ENCODE measurements around the gene TMEM178B.

Gene TMEM178B

DNA sequence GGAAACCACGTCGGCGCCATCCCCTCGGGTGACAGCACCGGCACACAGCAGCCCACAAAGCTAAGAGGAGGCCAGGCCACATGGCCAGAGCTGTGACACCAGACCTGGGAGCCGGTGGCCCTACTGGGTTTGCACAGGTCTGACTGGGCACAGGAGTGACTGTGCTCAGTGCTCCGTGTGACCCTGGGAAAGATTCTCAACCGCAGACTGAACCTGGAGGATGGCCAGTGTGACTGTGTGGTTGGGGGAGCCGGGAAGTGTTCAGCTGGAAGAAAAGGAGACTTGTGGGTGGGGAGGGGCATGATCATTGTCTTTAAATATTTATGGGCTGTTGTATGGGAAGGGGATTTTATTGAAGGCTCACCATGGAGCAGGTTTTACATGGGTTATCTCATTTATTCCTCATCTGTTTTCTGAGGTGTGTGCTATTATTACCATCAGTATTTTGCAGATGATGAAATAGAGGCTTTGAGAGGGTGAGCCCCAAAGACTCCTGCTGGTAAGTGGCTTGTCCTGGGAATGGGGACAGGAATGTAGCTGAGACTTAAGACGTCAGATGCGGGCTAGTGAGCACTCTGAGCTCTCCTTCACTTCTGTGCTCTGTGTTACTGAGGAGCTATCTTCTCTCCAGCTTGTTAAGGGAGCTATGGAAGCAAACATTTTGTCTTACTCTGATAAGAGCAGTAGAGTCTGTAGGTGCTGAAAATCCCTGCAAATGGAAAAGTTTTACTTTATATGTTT, 127.5 kb downstream of the TMEM178B start:
- no peak for DNase-seq
- in situ Hi-C loops (cut with HindIII; ENCODE audit: low pct_ligation_motif_present, low pct_unique_long_range_greater_than_20kb, low sequenced_read_pairs), result no loop called here

DNA sequence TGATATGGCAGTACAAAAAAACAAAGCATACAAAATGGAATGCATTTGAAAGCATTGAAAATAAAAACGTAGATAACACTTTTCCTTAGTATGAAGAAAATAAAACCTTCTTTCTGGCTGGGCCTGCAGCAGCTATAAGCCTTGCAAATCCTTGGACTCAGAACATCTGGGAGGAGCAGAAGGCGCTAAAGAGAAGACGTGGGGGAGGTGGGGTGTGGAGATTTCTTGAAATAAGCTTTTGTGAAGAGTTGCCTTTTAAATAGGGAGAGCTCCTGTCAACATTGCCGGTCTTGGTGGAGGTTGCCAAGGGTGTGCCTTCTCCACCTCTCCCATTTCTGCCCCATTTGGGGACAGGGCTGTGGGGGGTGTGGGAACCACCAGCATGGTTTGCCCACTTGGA, 128.7 kb downstream of the TMEM178B start:
- in situ Hi-C loops (cut with HindIII; ENCODE audit: low pct_ligation_motif_present, low pct_unique_long_range_greater_than_20kb, low sequenced_read_pairs), result no loop called here
- DNase-seq, result no peak

DNA sequence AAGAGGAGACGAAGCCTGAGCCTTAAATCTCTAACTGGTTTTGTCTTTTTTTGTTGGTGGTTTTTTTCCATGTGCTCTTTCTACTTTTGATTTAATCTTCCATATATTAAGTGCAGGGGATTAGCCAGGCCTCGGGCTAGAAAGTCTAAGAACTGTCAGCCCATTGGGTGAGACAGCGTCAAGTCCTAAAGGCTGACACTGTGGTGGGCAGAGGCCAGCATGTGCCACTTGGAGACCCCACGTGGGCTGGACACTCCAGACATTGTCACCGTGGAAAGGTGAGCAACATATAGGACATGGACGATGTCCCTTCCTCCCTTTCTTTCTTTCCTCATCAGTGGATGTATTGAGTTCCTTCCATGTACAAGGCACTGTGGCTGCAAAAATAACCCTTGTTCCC, 129.3 kb downstream of the TMEM178B start:
- no peak for DNase-seq
- in situ Hi-C loops (cut with HindIII; ENCODE audit: low pct_ligation_motif_present, low pct_unique_long_range_greater_than_20kb, low sequenced_read_pairs), result no loop called here

DNA sequence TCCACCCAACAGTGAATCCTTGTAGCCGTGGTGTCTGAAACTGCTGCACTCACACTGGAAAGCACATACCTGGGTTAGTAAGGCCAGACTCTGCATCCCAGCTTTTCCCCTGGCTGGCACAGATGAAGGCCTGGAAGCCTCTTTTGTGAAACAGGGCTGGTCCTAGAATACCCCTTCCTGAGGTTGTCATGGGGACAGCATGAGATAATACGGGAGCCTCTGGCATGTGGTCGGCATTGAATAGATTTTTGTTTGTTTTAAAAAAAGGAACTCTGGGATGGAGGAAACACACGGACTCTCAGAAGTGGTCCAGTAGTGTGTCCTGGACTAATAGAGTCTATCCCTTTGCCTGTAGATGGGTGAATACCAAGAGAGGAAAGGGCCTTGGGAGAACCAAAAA, 129.7 kb downstream of the TMEM178B start:
- no peak for DNase-seq
- in situ Hi-C loops (cut with HindIII; ENCODE audit: low pct_ligation_motif_present, low pct_unique_long_range_greater_than_20kb, low sequenced_read_pairs), result no loop called here

DNA sequence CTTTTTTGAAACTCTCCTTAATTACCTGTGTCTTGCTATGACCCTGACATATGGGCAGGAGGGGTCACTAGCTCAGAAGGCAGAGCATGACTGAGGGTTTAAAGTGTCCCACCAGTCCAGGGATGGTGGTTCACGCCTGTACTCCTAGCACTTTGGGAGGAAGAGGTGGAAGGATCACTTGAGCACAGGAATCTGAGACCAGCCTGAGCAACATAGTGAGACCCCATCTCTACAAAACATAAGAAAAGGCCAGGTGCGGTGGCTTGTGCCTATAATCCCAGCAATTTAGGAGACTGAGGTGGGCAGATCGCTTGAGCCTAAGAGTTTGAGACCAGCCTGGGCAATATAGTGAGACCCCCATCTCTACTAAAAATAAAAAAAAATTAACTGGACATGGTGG, 133.8 kb downstream of the TMEM178B start:
- DNase-seq, result no peak
- in situ Hi-C loops (cut with HindIII; ENCODE audit: low pct_ligation_motif_present, low pct_unique_long_range_greater_than_20kb, low sequenced_read_pairs), result no loop called here

DNA sequence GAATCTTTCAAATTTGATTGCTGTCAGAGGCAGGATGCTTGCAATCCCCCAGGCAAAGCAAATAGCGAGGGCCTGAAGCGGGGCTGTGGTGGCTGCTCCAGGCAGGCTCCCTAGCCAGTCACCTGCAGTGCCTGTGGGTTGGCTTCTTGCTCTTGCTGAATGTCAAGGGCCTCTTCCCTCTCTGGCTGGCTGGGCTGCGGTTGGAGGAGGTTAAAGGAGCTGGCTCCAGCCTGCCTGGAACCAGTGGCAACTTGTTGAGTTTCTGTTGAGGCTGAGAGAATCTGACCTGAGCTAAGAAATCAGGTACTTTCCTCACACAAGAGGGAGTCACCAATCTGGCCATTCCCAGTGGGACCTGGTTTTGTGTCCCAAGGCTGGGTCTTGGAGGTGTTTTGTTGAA, 134.7 kb downstream of the TMEM178B start:
- in situ Hi-C loops (cut with HindIII; ENCODE audit: low pct_ligation_motif_present, low pct_unique_long_range_greater_than_20kb, low sequenced_read_pairs), result no loop called here
- DNase-seq, result no peak

DNA sequence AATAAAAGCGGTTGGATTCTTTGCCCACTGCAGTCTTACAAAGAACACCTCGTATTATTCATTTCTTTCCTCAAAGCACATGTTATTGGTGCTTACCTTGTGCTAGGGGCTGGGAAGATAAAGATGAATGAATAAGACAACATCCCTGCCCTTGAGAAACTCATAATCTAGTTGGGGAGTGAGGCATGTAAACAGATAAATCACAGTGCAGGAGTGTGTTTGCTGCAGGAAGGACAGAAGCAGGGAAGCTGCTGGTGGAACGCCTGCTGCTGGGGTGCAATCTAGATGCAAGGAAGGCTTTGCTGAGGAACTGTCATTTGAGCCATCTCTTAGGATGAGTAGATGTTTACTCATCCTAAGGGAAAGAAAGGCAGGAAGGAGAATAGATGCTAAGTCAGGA, 135.6 kb downstream of the TMEM178B start:
- DNase-seq, result no peak
- in situ Hi-C loops (cut with HindIII; ENCODE audit: low pct_ligation_motif_present, low pct_unique_long_range_greater_than_20kb, low sequenced_read_pairs), result no loop called here

DNA sequence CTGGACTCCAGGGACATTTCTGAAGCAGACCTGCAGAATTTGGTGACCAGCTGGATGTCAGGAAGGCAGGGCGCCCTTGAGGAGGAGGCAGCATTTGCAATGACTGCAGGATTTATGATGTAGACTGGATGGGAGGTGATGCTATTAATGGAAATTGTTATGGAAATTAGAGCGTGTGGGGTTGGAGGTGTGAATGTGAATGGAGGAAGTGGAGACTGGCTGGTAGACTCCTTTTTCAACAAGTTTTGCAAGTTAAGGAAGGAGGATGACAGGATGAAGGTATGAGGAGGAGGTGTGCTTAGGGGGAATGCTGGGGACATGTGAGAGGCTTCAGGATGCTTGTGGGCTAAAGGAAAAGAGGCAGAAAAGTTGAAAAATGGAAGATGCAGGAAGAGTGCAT, 137.0 kb downstream of the TMEM178B start:
- DNase-seq, result no peak
- in situ Hi-C loops (cut with HindIII; ENCODE audit: low pct_ligation_motif_present, low pct_unique_long_range_greater_than_20kb, low sequenced_read_pairs), result no loop called here

DNA sequence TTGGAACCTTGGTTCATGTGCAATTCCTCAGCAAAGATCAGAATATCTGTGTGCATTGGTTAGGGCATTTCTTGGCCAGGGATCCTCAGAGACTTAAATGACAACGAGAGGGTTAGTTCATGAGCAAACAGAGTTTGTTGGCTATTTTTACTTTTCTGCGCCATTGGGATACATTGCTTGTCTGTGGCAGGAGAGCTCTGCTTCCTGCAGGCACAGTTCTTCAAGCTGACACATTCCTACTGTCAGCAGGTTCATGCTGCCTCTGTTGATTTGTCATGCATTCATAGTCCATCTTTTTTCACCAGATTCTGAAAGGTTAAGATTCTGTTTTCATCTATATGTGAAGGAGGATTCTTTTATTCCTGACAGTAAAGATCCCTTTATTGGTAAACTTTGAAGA, 139.4 kb downstream of the TMEM178B start:
- in situ Hi-C loops (cut with HindIII; ENCODE audit: low pct_ligation_motif_present, low pct_unique_long_range_greater_than_20kb, low sequenced_read_pairs), result no loop called here
- no peak for DNase-seq

DNA sequence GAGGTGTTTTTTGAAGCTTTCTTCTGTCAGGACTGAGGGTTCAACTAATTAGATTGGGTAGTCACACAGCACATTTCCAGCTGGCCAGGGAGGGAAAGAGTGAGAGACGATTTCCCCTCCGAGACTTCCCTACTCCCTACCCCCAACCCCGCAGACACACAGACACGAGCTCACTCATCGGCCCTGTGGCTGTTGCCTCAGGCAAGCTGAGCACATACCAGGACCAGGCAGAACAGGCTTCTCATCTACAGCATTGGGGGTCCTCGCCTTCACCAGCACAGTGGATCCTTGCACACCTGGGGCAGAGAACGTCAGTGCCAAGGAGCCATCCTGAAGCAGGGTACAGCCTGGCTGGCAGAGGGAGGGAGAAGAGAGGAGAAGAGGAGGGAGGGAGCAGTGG, 144.1 kb downstream of the TMEM178B start:
- in situ Hi-C loops (cut with HindIII; ENCODE audit: low pct_ligation_motif_present, low pct_unique_long_range_greater_than_20kb, low sequenced_read_pairs), result no loop called here
- no peak for DNase-seq

DNA sequence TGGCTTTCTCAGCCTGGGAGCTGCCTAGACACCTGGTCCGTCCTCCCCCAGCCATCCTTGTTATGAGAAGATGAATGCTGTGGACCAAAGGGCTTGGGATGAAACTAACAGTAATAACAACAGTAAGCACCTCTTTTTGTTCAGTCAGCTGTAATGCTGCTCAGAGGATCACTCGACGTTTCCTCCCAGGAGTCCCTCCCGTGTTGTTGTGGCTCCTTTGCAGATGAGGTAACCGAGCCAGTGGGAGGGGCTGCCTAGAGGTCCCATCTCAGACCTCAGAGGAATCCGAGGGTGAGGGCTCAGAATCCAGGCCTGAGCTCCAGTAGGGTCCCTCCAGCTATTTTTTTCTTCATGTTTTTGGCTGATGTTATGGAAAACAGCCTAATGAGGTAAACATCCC, 145.1 kb downstream of the TMEM178B start:
- in situ Hi-C loops (cut with HindIII; ENCODE audit: low pct_ligation_motif_present, low pct_unique_long_range_greater_than_20kb, low sequenced_read_pairs), result no loop called here
- DNase-seq, result no peak

DNA sequence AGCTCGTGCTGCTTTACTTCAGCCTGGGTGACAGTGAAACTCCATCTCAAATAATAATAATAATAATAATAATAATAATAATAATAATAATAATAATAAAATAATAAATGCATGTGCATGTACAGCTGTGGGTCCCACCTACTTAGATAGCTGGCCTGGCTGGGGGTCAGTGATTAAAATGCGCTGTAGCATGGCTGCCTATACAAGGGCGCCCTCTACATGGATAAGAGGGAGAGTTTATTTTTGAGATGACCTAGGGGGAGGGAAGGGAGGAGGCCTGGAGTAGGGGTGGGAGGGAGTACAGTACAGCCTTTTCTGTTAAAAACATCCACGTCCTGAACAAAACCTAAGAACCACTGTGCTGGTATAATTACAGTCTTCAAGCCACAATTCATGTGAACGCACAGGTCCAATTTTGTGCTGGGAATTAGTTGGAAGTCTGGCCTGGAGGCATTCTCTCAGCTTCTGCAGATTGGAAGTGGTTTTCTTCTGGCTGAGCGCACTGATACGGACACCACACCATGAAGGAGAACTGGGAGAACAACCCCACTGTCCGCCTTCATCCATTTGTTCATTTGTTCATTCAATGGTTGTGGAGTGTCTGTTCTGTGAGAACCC, 146.5 kb downstream of the TMEM178B start:
- peak; percentile 64 for DNase-seq
- in situ Hi-C loops (cut with HindIII; ENCODE audit: low pct_ligation_motif_present, low pct_unique_long_range_greater_than_20kb, low sequenced_read_pairs), result no loop called here

DNA sequence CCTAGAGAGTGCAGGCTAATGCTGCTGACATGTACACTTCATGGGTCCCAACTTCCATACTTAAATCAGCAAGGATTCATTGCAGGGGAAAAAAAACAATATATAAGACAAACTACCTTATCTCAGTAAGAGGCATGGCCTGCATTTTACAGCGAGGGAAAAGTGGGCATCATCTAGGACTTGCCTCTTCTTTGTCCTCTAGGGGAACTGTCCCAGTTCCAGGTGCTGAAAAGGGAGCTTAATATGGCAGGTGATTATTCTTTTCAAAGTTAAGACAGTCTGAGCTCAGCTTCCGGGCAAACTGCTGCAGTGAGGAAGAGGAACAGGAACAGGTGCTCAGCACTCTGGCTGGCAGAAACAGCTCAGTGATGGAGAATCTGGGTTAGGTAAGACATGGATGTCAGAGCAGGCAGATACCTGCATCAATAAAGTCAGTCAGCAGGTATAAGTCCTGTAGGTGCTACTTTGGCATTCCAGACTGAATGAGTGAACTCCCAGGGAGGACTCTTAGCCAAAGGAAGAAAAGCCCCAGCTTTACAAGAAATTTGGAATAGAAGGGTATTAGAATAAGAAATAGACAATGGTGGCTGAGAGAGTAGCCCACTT, 147.2 kb downstream of the TMEM178B start:
- peak; percentile 35 for DNase-seq
- in situ Hi-C loops (cut with HindIII; ENCODE audit: low pct_ligation_motif_present, low pct_unique_long_range_greater_than_20kb, low sequenced_read_pairs), result no loop called here

DNA sequence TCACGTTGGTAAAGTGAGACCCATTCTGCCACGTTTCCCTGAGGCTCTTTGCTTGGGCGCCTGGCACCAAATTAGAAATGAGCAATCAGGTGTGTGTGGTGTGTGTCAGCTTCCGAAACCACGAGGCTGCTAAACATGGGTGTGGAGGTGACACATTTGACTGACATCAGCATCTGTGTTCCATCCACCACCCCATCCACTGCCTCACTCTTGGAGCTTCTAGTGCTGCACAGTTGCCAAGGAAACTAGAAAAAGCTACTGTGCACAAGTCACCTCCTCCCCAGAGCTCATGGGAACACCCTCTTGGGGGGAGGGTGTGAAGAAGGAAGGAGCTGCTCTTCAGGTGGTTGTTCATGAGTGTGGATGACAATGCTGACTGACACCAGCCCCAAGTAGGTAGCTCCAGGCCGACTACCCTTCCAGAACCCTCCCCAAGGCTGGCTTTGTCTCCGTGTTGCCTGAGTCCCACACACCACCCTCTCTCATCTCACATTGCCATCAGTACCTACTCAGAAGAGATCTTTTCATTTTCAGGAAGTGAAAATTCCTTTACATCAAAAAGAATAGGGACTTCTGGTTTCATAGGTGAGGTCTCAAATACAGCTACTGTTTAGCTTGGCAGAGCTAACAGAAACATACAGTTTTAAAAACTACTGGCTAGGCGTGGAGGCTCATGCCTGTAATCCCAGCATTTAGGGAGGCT, 152.2 kb downstream of the TMEM178B start:
- in situ Hi-C loops (cut with HindIII; ENCODE audit: low pct_ligation_motif_present, low pct_unique_long_range_greater_than_20kb, low sequenced_read_pairs), result no loop called here
- no peak for DNase-seq

DNA sequence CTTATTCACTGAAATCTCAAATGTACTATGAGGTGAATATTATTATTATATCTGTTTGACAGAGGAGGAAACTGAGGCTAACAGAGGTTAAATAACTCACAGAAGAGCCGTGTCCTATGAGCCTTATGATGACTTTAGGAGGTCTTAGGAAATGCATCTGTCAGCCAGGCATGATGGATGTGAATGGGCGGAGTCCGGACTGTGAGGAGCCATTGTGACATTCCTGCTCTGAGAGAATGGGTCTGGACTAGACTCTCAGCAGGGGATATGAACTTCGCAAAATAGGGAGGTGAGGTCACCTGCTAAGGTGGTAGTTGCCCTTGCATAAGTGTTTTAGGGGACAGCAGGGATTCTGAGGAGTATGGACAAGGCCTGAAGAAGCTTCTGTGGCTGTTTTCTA, 153.6 kb downstream of the TMEM178B start:
- in situ Hi-C loops (cut with HindIII; ENCODE audit: low pct_ligation_motif_present, low pct_unique_long_range_greater_than_20kb, low sequenced_read_pairs), result no loop called here
- DNase-seq, result no peak

DNA sequence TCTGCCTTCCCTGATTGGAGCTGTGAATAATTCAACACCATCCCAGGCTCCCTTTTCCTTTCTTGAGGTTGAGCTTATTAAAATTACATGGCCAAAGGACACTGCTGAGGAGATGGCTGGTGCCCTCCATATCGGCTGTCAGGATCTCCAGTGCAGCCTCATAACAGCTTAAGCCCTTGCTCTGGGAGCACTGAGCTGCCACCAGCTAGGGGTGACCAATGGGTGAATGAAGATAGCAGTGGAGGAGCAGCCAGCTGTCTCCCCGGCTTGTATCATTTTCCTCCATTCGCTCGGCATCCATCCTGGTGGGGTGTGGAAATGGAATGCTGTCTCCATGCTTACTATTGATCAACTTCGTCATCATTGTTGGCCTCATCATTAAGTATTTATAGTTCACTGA, 154.6 kb downstream of the TMEM178B start:
- in situ Hi-C loops (cut with HindIII; ENCODE audit: low pct_ligation_motif_present, low pct_unique_long_range_greater_than_20kb, low sequenced_read_pairs), result no loop called here
- no peak for DNase-seq

DNA sequence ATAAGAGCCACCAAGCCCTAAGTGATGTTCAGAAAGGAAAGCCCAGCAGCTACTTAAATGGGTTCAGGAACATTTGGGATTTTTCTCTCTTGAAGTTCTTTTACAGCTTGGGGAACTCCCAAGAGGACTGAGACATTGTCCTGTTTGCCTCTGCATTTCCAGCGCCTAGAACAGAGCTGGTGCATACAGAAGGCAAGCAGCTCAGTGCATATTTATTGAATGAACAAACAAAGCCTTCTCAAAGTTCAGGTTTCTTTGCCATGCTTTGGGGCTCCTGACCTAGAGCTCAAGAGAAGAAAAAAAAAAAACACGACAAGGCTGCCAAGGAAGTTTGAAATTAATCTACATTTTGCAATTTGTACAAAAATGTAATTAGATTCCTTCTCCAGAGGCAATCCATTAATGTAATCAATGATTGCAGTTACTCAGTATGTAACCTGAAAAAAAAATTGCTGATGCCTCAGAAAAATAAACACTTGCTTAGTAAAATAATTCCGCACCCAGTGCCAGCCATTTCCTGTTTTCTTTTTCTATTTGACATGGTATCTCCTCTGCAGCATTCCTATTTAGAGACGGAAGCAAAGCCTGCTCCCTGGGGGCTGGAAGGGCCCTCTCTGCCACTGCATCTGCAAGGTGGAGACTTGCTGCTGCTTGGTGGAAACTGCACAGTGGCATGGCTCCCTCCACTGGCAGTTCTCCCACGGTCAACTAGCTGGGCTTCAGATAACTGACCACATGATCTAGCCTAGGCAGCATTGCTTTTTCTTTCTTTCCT, 157.3 kb downstream of the TMEM178B start:
- DNase-seq, result peak; percentile 55
- in situ Hi-C loops (cut with HindIII; ENCODE audit: low pct_ligation_motif_present, low pct_unique_long_range_greater_than_20kb, low sequenced_read_pairs), result no loop called here

DNA sequence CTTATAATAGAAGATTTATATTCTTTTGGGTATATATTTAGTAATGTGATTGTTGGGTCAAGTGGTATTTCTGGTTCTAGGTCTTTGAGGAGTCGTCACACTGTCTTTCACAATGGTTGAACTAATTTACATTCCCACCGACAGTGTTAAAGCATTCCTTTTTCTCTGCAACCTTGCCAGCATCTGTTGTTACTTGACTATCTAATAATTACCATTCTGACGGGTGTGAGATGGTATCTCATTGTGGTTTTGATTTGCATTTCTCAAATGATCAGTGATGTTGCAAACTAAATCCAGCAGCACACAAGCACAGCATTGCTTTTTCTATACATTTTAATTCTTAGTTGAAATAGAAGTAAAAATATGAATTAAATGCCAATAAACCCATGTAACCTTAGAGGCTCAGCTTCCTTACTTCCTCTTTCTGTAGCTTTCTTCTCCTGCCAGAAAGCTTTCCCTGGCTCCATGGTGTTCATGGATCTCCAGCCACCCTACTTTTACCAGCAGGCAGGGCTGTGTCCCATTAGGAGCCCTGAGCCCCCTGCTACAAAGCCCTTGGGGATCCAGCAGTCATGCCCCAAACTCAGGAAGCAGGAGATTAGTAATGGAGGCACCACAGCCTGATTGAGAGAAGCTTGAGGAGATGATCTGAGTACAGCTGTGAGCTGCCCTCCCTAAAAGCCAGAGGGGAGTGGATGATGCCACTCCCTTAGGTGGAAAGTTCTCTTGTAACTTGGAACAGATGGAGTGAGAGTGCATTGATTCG, 158.6 kb downstream of the TMEM178B start:
- in situ Hi-C loops (cut with HindIII; ENCODE audit: low pct_ligation_motif_present, low pct_unique_long_range_greater_than_20kb, low sequenced_read_pairs), result no loop called here

More for the DNA sequence above, 158.6 kb downstream of the TMEM178B start:
- no peak for DNase-seq
